ENCODE results near the gene STX2.

Gene STX2

GRCh38 chr12:130746546-130746945 lies 92.5 kb downstream of the STX2 start:
- in situ Hi-C loops (cut with MboI; ENCODE audit: low pct_unique_long_range_greater_than_20kb, low sequenced_read_pairs): no loop called here

GRCh38 chr12:130745921-130746320 lies 93.1 kb downstream of the STX2 start:
- DNase-seq: no peak
- in situ Hi-C loops (cut with MboI; ENCODE audit: low pct_unique_long_range_greater_than_20kb, low sequenced_read_pairs): no loop called here

More at GRCh38 chr12:130746546-130746945, 92.5 kb downstream of the STX2 start:
- DNase-seq: peak; percentile 17

GRCh38 chr12:130744274-130744673 lies 94.8 kb downstream of the STX2 start:
- in situ Hi-C loops (cut with MboI; ENCODE audit: low pct_unique_long_range_greater_than_20kb, low sequenced_read_pairs): no loop called here
- DNase-seq: no peak

- no peak for DNase-seq
- in situ Hi-C loops (cut with MboI; ENCODE audit: low pct_unique_long_range_greater_than_20kb, low sequenced_read_pairs): no loop called here
Measured at GRCh38 chr12:130743606-130744005, 95.4 kb downstream of the STX2 start.

GRCh38 chr12:130743176-130743575 lies 95.9 kb downstream of the STX2 start:
- no peak for DNase-seq
- in situ Hi-C loops (cut with MboI; ENCODE audit: low pct_unique_long_range_greater_than_20kb, low sequenced_read_pairs): no loop called here

- DNase-seq: no peak
- in situ Hi-C loops (cut with MboI; ENCODE audit: low pct_unique_long_range_greater_than_20kb, low sequenced_read_pairs): no loop called here
Measured at GRCh38 chr12:130742716-130743115, 96.3 kb downstream of the STX2 start.

- DNase-seq: no peak
- in situ Hi-C loops (cut with MboI; ENCODE audit: low pct_unique_long_range_greater_than_20kb, low sequenced_read_pairs): no loop called here
Measured at GRCh38 chr12:130742112-130742511, 96.9 kb downstream of the STX2 start.

Measured in KBM-7 (cell line).